ENCODE measurements around the gene KDM1A.
A peak's percentile ranks its signal among the peaks of the same experiment; 100 is the strongest.

DNA sequence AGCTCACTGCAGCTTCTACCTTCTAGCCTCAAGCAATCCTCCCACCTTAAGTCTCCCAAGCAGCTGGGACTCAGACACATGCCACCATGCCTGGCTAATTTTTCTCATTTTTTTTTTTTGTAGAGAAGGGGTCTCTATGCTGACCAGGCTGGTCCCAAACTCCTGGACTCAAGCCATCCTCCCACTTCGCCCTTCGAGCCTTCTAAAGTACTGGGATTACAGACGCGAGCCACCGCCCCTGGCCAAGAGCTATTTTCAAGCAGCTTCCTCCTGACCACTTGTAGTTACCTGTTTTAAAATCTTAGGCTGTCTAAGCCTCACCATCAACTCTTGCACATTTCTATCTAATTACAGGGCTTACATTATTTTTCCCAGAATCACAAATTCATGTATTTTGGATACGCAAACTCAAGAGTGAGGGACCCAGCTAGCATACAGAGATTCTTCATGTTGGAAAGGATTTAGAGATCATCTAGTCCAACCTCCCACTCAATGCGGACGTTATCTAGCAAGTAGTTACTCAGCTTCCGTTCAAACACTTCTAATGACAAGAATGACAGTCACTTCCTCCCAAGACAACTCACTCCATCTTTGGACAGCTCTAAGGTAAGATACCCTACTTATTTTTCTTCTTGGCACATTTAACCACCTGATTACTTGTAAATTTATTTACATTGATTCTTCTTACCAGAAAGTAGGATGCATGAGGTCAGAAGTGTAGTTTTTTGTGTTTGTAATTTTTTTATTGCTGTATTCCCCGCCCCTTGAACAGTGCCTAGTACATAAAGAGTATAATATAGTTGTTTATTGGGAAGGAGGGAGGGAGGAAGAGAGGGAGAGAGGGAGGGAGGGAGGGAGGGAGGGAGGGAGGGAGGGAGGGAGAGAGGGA, 84.0 kb downstream of the KDM1A start:
- TF ChIP-seq, protein P1, sequence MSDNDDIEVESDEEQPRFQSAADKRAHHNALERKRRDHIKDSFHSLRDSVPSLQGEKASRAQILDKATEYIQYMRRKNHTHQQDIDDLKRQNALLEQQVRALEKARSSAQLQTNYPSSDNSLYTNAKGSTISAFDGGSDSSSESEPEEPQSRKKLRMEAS (IDR thresholded peaks at IDR 0.05) = peak; percentile 19; the same call in 1 of the 2 replicates
- no peak for TF ChIP-seq POLR2AphosphoS5 (IDR thresholded peaks at IDR 0.05; ENCODE audit: low read depth, low read length)
- TF ChIP-seq, protein P2, sequence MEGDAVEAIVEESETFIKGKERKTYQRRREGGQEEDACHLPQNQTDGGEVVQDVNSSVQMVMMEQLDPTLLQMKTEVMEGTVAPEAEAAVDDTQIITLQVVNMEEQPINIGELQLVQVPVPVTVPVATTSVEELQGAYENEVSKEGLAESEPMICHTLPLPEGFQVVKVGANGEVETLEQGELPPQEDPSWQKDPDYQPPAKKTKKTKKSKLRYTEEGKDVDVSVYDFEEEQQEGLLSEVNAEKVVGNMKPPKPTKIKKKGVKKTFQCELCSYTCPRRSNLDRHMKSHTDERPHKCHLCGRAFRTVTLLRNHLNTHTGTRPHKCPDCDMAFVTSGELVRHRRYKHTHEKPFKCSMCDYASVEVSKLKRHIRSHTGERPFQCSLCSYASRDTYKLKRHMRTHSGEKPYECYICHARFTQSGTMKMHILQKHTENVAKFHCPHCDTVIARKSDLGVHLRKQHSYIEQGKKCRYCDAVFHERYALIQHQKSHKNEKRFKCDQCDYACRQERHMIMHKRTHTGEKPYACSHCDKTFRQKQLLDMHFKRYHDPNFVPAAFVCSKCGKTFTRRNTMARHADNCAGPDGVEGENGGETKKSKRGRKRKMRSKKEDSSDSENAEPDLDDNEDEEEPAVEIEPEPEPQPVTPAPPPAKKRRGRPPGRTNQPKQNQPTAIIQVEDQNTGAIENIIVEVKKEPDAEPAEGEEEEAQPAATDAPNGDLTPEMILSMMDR (IDR thresholded peaks at IDR 0.05 in 2 of 3, conservative IDR thresholded peaks at IDR 0.05 in 1 of 3; ENCODE audit: borderline replicate concordance in 1 of 3, insufficient read depth in 1 of 3, low read depth in 2 of 3, low read length in 2 of 3) = no peak
- TF ChIP-seq EZH2 (IDR thresholded peaks at IDR 0.05) = no peak
- no peak for TF ChIP-seq EZH2phosphoT487 (IDR thresholded peaks at IDR 0.05; ENCODE audit: borderline replicate concordance)
- TF ChIP-seq, protein P3, sequence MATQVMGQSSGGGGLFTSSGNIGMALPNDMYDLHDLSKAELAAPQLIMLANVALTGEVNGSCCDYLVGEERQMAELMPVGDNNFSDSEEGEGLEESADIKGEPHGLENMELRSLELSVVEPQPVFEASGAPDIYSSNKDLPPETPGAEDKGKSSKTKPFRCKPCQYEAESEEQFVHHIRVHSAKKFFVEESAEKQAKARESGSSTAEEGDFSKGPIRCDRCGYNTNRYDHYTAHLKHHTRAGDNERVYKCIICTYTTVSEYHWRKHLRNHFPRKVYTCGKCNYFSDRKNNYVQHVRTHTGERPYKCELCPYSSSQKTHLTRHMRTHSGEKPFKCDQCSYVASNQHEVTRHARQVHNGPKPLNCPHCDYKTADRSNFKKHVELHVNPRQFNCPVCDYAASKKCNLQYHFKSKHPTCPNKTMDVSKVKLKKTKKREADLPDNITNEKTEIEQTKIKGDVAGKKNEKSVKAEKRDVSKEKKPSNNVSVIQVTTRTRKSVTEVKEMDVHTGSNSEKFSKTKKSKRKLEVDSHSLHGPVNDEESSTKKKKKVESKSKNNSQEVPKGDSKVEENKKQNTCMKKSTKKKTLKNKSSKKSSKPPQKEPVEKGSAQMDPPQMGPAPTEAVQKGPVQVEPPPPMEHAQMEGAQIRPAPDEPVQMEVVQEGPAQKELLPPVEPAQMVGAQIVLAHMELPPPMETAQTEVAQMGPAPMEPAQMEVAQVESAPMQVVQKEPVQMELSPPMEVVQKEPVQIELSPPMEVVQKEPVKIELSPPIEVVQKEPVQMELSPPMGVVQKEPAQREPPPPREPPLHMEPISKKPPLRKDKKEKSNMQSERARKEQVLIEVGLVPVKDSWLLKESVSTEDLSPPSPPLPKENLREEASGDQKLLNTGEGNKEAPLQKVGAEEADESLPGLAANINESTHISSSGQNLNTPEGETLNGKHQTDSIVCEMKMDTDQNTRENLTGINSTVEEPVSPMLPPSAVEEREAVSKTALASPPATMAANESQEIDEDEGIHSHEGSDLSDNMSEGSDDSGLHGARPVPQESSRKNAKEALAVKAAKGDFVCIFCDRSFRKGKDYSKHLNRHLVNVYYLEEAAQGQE (IDR thresholded peaks at IDR 0.05; ENCODE audit: low read depth) = no peak
- no peak for TF ChIP-seq RAD21 (IDR thresholded peaks at IDR 0.05; ENCODE audit: low read depth)
